ENCODE measurements around the gene ANO2. TPM values are rescaled to one million over a fixed set of nuclear protein-coding genes. Genes with fewer than 3 reads are reported as not detected.

Gene ANO2
- total and polyA plus RNA-seq, 2 experiments from 2014 or later = 2.3 to 4.6 TPM

DNA sequence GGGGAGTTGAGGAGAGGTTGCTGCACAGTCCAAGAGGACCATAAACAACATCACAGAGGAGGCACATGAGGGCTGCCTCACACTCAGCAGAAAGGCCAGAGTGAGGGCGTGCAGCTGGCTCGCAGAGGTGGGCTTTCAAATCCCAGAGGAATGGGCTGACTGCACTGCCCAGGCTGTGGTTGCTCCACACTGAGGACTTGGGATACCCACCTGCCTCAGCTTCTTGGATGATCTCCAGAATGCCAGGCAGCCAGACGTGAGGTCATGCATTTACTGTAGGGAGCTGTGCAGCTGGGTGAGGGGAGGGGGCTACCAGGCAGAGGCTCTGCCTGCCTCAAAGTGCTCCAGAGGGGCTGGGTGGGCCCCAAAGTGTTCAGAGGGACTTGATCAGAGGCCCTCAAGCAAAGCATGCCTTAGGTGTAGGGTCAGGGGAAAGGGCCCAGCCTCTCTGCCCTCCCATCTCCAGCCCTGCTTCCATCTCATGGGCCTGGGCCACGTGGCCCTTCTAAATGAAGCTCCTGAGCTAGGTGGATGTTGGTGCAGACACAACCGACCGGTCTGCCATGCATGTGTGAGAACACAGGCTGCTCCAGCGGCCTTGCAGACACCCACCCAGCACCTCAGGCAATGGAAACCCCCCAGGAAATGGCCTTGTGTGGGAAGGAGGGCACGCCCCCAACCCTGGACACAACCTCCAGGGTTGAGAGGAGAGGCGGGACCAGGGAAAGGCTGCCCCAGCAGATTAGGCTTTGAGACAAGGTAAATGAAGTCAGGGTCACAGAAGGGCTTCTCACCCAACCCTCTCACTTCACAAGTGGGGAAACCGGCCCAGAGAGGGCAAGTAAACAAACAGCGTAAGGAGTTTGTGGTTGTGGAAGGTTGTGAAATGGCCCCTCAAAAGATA, 422.4 kb downstream of the ANO2 start:
- ATAC-seq = no peak
- no peak overlapping the region for H3K27ac ChIP-seq (ENCODE audit: low read depth)

DNA sequence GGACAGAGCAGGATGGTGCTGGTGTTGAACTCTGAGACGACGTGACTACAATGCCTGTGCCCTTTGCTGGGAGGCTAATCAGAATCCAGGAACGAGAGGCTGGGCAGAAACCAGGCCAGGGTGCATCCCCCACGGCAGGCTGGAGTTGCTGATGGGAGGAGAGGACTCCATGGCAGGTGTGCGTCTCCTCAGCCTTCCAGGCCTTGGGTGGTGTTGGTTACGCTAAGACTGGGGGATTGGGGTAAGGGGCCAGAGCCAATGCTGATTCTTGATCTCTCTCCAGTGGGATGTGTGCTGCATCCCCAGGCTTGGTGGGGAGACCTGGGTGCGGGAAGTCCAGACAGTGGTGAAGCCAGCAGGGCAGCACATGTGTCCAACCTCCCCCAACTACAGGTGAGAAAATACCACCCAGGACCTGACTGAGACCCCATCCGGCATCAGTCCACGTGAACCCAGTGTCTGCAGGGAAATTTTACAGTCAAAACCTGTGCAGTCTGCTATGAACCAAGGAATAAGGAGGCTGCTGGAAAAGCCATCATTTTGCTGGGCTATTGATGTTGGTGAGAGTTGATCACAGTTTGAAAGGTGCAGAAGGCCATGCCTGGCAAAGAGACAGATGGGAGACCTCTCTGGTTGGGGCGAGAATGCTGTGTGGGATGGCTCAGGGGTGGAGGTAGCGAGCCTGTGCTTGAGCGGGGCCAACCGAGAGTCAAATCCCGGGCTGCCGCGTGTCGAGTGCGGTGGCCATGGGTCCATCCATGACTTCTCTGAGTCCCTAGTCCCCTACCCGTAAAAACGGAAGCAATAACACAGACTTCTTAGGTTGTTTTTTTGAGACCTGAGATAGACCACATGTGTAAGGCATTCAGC, 423.4 kb downstream of the ANO2 start:
- Histone ChIP-seq H3K4me2 (no peak overlapping the region), H2AFZ (no peak overlapping the region), H3K4me3 (no peak overlapping the region), H3K4me1 (ENCODE audit: insufficient read depth) (peaks cover 3% of the 10 kb centered on the region; the same call in 1 of the 2 replicates), H3K27me3 (ENCODE audit: insufficient read depth) (no peaks in the 10 kb centered on the region), H3K9me2 (ENCODE audit: insufficient read depth) (no peaks in the 10 kb centered on the region), H4K20me1 (replicated peaks; ENCODE audit: insufficient read depth) (no peaks in the 10 kb centered on the region), H3K27ac (ENCODE audit: low read depth) (no peak overlapping the region), H3K79me2 (replicated peaks; ENCODE audit: insufficient read depth) (no peaks in the 10 kb centered on the region), H3K36me3 (ENCODE audit: insufficient read depth) (no peaks in the 10 kb centered on the region), H3F3A (replicated peaks; ENCODE audit: low read depth) (no peaks in the 10 kb centered on the region)
- Mint-ChIP-seq H3K4me3 (no peak overlapping the region), H3K36me3 (ENCODE audit: low read depth) (no peaks in the 10 kb centered on the region), H3K4me1 (peaks cover 13% of the 10 kb centered on the region), H3K9me3 (no peaks in the 10 kb centered on the region), H3K27me3 (ENCODE audit: insufficient read depth, low read depth, poor library complexity) (peaks cover 3% of the 10 kb centered on the region), H3K27ac (no peak overlapping the region)
- TF ChIP-seq JUNB (IDR thresholded peaks at IDR 0.05; ENCODE audit: unreplicated experiment) = no peak
- TF ChIP-seq, protein P1, sequence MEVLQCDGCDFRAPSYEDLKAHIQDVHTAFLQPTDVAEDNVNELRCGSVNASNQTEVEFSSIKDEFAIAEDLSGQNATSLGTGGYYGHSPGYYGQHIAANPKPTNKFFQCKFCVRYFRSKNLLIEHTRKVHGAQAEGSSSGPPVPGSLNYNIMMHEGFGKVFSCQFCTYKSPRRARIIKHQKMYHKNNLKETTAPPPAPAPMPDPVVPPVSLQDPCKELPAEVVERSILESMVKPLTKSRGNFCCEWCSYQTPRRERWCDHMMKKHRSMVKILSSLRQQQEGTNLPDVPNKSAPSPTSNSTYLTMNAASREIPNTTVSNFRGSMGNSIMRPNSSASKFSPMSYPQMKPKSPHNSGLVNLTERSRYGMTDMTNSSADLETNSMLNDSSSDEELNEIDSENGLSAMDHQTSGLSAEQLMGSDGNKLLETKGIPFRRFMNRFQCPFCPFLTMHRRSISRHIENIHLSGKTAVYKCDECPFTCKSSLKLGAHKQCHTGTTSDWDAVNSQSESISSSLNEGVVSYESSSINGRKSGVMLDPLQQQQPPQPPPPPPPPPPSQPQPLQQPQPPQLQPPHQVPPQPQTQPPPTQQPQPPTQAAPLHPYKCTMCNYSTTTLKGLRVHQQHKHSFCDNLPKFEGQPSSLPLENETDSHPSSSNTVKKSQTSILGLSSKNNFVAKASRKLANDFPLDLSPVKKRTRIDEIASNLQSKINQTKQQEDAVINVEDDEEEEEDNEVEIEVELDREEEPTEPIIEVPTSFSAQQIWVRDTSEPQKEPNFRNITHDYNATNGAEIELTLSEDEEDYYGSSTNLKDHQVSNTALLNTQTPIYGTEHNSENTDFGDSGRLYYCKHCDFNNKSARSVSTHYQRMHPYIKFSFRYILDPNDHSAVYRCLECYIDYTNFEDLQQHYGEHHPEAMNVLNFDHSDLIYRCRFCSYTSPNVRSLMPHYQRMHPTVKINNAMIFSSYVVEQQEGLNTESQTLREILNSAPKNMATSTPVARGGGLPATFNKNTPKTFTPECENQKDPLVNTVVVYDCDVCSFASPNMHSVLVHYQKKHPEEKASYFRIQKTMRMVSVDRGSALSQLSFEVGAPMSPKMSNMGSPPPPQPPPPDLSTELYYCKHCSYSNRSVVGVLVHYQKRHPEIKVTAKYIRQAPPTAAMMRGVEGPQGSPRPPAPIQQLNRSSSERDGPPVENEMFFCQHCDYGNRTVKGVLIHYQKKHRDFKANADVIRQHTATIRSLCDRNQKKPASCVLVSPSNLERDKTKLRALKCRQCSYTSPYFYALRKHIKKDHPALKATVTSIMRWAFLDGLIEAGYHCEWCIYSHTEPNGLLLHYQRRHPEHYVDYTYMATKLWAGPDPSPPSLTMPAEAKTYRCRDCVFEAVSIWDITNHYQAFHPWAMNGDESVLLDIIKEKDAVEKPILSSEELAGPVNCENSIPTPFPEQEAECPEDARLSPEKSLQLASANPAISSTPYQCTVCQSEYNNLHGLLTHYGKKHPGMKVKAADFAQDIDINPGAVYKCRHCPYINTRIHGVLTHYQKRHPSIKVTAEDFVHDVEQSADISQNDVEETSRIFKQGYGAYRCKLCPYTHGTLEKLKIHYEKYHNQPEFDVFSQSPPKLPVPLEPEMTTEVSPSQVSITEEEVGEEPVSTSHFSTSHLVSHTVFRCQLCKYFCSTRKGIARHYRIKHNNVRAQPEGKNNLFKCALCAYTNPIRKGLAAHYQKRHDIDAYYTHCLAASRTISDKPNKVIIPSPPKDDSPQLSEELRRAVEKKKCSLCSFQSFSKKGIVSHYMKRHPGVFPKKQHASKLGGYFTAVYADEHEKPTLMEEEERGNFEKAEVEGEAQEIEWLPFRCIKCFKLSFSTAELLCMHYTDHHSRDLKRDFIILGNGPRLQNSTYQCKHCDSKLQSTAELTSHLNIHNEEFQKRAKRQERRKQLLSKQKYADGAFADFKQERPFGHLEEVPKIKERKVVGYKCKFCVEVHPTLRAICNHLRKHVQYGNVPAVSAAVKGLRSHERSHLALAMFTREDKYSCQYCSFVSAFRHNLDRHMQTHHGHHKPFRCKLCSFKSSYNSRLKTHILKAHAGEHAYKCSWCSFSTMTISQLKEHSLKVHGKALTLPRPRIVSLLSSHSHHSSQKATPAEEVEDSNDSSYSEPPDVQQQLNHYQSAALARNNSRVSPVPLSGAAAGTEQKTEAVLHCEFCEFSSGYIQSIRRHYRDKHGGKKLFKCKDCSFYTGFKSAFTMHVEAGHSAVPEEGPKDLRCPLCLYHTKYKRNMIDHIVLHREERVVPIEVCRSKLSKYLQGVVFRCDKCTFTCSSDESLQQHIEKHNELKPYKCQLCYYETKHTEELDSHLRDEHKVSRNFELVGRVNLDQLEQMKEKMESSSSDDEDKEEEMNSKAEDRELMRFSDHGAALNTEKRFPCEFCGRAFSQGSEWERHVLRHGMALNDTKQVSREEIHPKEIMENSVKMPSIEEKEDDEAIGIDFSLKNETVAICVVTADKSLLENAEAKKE (CRISPR knock-in tag; IDR thresholded peaks at IDR 0.05) = no peak
- TF ChIP-seq EZH2phosphoT487 (IDR thresholded peaks at IDR 0.05; ENCODE audit: unreplicated experiment) = no peak
- TF ChIP-seq ZNF114 (CRISPR knock-in tag; IDR thresholded peaks at IDR 0.05) = no peak
- TF ChIP-seq, protein P2, sequence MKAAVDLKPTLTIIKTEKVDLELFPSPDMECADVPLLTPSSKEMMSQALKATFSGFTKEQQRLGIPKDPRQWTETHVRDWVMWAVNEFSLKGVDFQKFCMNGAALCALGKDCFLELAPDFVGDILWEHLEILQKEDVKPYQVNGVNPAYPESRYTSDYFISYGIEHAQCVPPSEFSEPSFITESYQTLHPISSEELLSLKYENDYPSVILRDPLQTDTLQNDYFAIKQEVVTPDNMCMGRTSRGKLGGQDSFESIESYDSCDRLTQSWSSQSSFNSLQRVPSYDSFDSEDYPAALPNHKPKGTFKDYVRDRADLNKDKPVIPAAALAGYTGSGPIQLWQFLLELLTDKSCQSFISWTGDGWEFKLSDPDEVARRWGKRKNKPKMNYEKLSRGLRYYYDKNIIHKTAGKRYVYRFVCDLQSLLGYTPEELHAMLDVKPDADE (IDR thresholded peaks at IDR 0.05) = no peak
- DNase-seq (ENCODE audit: low spot score) (no peak), ATAC-seq (no peak)

More for the DNA sequence above, 422.4 kb downstream of the ANO2 start:
- H3K4me1 ChIP-seq (ENCODE audit: insufficient read depth) = 0 out of 2 replicates have a peak, but pooled peaks cover 3% of the 10 kb centered on the region
- no peaks in the 10 kb centered on the region for H3K36me3 ChIP-seq (ENCODE audit: insufficient read depth)
- H2AFZ ChIP-seq = no peak overlapping the region
- Mint-ChIP-seq H3K27ac (no peak overlapping the region), H3K36me3 (ENCODE audit: low read depth) (no peaks in the 10 kb centered on the region), H3K27me3 (ENCODE audit: insufficient read depth, low read depth, poor library complexity) (peaks cover 3% of the 10 kb centered on the region), H3K4me3 (no peak overlapping the region), H3K9me3 (no peaks in the 10 kb centered on the region), H3K4me1 (peaks cover 9% of the 10 kb centered on the region)
- no peaks in the 10 kb centered on the region for H3K9me2 ChIP-seq (ENCODE audit: insufficient read depth)
- no peaks in the 10 kb centered on the region for H3K79me2 ChIP-seq (replicated peaks; ENCODE audit: insufficient read depth)
- H3K4me3 ChIP-seq = no peak overlapping the region
- TF ChIP-seq CREB1 (CRISPR knock-in tag; IDR thresholded peaks at IDR 0.05; ENCODE audit: low read depth) (no peak), ZNF331 (CRISPR knock-in tag; IDR thresholded peaks at IDR 0.05; ENCODE audit: low read depth) (no peak), ZNF114 (CRISPR knock-in tag; IDR thresholded peaks at IDR 0.05) (no peak), POLR2AphosphoS5 (IDR thresholded peaks at IDR 0.05; ENCODE audit: low read depth) (no peak), NANOG (IDR thresholded peaks at IDR 0.05; ENCODE audit: borderline replicate concordance) (no peak), EZH2 (IDR thresholded peaks at IDR 0.05; ENCODE audit: low read depth, unreplicated experiment) (no peak)
- H3K27me3 ChIP-seq (ENCODE audit: insufficient read depth) = no peaks in the 10 kb centered on the region
- no peaks in the 10 kb centered on the region for H4K20me1 ChIP-seq (replicated peaks; ENCODE audit: insufficient read depth)
- no peak overlapping the region for H3K4me2 ChIP-seq
- no peak for DNase-seq (ENCODE audit: low spot score)
- H3F3A ChIP-seq (replicated peaks; ENCODE audit: low read depth) = no peaks in the 10 kb centered on the region

Data from GM23338 (cell line).